Stimulated activated naive CD8-positive, alpha-beta T cell treated with anti-CD3 and anti-CD28 coated beads, Interleukin-15, amount 100 ng/mL, for 72 hours (primary cell): ENCODE measurements around the gene CAST.

Source experiments
- ATAC-seq: fragments of 150-1000 bp; cut with Tn5 transposase; 2 replicates; pipeline ENCODE4 v1.10.0; 2021; ENCODE audit warnings: mild to moderate bottlenecking, moderate library complexity
- DNase-seq, 2 donors: peaks; one replicate each; pipeline ENCODE4 v3.0.0; 2021 to 2022
- H3K27ac Mint-ChIP-seq, 2 donors: one replicate each; pipeline ENCODE4 v1.8.0; 2022; ENCODE audit warnings: mild to moderate bottlenecking in 2 of 2, mixed read lengths in 2 of 2, moderate library complexity in 2 of 2
- H3K27me3 Mint-ChIP-seq: one replicate; pipeline ENCODE4 v1.8.0; 2022; ENCODE audit warnings: mixed read lengths
- H3K4me1 Mint-ChIP-seq: one replicate; pipeline ENCODE4 v1.8.0; 2022; ENCODE audit warnings: mild to moderate bottlenecking, mixed read lengths
- H3K4me3 Mint-ChIP-seq, 2 donors: one replicate each; pipeline ENCODE4 v1.8.0; 2022; ENCODE audit warnings: mild to moderate bottlenecking in 2 of 2, mixed read lengths in 2 of 2, moderate library complexity in 1 of 2
- H3K9me3 Mint-ChIP-seq, 2 donors: one replicate each; pipeline ENCODE4 v1.8.0; 2022; ENCODE audit warnings: mixed read lengths in 2 of 2

Gene CAST

DNA sequence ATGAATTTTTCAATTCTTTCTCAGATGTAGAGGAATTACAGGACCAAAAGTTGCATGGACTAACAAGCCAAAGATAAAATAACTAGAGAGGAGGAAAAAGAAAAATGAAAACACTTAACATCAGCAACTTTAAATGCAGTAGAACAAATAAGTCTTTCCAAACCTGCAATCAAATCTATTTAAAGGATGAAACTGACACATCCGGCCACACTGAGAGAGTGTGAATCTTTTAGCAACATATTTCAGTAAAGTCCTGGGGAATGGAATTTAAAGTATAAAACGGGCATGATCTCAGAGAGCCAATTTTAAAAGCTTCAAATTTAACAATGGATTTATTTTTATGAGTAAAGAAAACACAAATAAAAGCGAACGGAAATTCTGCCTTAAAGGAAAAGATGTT is 17.1 kb downstream of the CAST start:
- H3K27ac Mint-ChIP-seq, result peak overlapping the region in 1 of 2 donors; percentile 60
- H3K4me3 Mint-ChIP-seq, result no peak overlapping the region
- no peaks in the 10 kb centered on the region for H3K9me3 Mint-ChIP-seq
- peaks cover 30% of the 10 kb centered on the region for H3K4me1 Mint-ChIP-seq
- DNase-seq, result no peak
- ATAC-seq, result no peak
- no peaks in the 10 kb centered on the region for H3K27me3 Mint-ChIP-seq

DNA sequence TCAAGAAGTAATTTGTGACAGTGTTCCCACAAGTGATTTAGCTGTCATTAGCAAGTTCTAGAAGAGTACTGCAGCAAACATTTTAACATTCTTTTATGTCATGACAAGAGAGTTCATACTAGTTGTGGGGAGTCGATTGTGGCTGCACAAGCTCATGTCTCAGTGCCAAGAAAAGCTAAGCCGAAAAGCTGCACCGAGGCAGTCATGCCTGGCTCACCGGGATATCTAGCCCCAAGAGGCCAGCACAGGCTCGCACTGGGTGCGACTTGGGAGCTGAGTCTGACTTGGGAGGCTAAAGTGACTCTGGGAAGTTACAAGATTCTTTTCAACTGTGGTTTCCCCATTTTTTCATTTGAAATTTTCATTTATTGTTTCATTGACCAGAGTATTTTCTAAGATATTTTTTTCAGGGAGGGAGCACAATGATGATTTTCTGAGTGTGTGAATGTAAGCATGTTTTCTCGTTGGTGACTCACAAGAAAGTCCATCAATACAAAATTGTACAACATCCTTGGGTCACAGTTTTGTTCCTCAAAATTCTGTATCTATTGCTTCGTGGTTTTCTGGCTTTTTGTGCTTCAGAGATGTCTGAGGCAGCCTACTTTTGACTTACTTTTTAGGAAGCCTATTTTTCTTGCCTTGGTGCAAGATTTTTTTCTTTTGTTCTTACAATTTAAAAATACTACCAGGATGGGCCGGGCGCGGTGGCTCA is 18.7 kb downstream of the CAST start:
- Mint-ChIP-seq H3K27ac (no peak overlapping the region), H3K27me3 (no peaks in the 10 kb centered on the region), H3K9me3 (no peaks in the 10 kb centered on the region), H3K4me1 (peaks cover 25% of the 10 kb centered on the region), H3K4me3 (no peak overlapping the region)
- ATAC-seq (no peak), DNase-seq (no peak)

DNA sequence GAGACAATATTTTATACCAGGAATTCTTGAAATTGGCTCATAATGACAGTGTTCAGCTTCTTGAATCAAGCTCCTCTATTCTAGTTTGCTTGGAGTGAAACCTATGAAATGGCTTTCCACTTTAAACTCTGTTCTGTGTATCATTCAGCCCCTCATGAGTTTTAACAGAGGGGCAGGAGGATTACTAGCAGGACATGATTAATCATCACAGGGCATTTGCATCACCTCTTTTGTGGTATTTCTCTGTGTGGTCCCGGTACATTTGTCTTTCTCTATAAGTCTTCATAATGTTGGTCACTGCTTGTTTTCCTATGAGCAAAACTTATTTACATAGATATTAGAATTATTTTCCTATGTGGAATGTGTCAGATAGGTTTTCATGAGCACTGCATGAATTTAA is 21.2 kb downstream of the CAST start:
- Mint-ChIP-seq H3K9me3 (no peaks in the 10 kb centered on the region), H3K27me3 (no peaks in the 10 kb centered on the region), H3K4me3 (no peak overlapping the region), H3K4me1 (peaks cover 31% of the 10 kb centered on the region), H3K27ac (no peak overlapping the region)
- DNase-seq (no peak), ATAC-seq (peak; percentile 53)

DNA sequence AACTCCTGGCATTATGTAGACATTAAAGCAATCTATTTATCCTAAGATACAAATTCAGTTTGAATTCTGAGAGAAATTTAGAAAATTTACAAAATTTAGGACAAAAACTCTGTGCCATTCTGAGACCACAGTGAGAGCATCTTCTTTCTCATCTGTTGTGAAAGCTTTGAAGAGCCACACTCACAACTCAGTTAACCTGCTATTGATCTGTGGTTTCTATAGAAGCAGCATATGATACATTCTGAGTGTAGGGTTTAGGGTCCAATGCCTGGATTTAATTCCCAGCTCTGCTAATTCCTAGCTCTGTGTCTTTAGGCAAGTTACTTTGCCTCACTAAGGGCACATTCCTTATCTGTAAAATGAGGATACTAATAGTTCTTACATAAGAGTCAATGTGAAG is 21.6 kb downstream of the CAST start:
- ATAC-seq (no peak), DNase-seq (no peak)
- Mint-ChIP-seq H3K27ac (no peak overlapping the region), H3K27me3 (no peaks in the 10 kb centered on the region), H3K4me1 (peaks cover 31% of the 10 kb centered on the region), H3K9me3 (no peaks in the 10 kb centered on the region), H3K4me3 (no peak overlapping the region)

DNA sequence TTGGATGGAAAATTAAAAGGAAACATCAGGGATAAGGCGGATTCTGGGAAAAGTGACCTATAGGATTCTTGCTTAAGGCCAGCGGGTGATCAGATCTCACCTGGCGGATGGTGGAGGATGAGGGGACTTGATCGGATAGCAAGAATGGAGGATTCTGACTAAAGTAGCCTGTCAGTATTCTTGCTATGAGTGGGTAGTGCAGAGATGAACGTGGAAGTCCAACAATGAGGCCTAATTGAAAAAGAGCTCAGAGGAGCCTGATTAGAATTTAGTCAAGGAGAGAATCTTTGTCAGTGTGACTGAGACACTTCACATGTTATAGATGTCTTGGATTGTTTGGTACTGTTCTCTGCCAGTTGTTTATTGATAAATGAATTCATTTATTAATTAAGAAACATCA is 24.9 kb downstream of the CAST start:
- no peak for DNase-seq
- no peak for ATAC-seq
- Mint-ChIP-seq H3K4me1 (peaks cover 23% of the 10 kb centered on the region), H3K9me3 (no peaks in the 10 kb centered on the region), H3K4me3 (no peak overlapping the region), H3K27ac (no peak overlapping the region), H3K27me3 (no peaks in the 10 kb centered on the region)

DNA sequence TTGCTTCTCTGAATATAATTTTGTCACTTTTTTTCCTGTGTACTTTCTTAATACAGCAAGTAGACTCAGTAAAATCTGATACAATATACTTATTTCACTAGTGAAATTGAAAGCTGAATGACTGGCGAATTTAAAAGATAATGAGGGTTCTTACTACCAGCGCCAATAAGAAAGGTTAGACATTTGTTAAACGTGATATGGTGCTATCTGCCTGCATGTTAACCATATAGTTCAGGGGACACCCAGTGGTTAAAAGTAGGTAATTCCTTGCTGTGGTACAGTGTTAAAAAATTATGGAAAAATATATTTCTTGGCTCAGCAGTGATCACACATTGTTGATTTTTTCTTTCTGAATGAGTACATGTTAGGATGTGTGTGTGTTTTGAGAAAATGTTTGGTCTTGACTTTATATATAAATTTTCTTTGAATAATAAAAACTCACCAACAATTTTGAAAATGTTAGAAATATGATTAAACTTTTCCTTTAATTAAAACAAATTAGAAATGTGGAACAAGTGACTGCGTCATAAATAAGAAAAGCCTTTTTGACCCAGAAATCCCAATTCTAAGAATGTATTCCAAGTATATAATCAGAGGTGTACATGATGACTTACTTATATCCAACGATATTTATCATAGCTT is 25.8 kb downstream of the CAST start:
- peak; percentile 87 for ATAC-seq
- no peak for DNase-seq
- Mint-ChIP-seq H3K27me3 (no peaks in the 10 kb centered on the region), H3K4me1 (peaks cover 15% of the 10 kb centered on the region), H3K27ac (no peak overlapping the region), H3K4me3 (no peak overlapping the region), H3K9me3 (no peaks in the 10 kb centered on the region)

DNA sequence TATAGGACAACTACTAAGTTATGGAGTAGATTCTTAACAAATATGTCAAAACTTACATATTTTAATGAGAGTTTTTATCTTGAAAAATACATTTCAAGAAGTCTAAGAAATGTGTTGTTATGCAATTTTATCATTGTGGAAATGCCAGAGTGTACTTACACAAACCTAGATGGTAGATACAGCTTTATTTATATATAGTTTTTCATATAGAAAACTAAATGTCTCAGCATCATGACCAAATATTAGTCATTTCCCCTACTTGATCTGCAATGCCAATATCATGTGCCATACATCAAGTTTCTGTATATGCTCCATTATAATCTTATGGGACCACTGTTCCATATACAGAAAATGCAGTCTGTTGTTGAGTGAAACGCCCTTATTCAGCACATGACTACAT is 28.7 kb downstream of the CAST start:
- peaks cover 7% of the 10 kb centered on the region for H3K4me1 Mint-ChIP-seq
- DNase-seq (no peak), ATAC-seq (no peak)
- H3K9me3 Mint-ChIP-seq, result no peaks in the 10 kb centered on the region
- H3K27ac Mint-ChIP-seq, result no peak overlapping the region
- no peak overlapping the region for H3K4me3 Mint-ChIP-seq
- no peaks in the 10 kb centered on the region for H3K27me3 Mint-ChIP-seq

DNA sequence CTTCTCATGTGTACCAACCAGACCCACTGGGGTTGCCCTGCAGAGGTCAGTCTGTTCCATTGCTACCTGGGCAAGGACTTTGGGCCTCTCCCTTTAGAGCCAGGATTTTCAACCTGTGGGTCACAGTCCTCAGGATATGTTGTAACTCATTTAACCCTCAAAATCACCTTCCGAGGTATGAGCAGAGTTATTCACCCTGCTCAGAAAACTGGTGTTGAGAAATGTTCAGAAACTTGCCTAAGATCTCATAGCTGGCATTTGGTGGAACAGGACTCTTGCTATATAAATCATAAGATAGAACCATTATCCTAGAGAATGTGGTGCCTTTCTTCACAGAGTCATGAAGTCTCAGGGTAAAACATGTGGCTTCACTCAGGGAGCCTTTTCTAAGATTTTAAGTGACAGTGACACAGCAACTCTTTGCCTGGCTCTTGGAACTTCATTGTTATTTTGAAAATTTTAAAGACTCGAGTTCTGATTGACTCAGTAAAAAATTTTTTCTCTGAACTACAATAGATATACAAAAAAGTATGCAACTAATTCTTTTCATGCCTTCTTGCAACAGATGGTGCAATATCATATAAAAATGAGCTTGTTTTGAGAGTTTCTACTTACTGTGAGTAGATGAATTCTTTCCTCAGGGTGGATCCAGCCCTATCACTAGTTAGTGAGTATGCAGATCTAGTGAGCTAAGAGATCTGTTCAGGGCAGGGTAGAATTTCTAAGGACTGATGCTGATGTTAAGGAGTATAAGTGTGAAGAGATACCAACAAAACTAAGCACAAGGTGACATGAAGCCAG is 29.5 kb downstream of the CAST start:
- DNase-seq, result no peak
- no peaks in the 10 kb centered on the region for H3K27me3 Mint-ChIP-seq
- no peak overlapping the region for H3K27ac Mint-ChIP-seq
- H3K4me1 Mint-ChIP-seq, result peaks cover 6% of the 10 kb centered on the region
- ATAC-seq, result no peak
- no peak overlapping the region for H3K4me3 Mint-ChIP-seq
- no peaks in the 10 kb centered on the region for H3K9me3 Mint-ChIP-seq

DNA sequence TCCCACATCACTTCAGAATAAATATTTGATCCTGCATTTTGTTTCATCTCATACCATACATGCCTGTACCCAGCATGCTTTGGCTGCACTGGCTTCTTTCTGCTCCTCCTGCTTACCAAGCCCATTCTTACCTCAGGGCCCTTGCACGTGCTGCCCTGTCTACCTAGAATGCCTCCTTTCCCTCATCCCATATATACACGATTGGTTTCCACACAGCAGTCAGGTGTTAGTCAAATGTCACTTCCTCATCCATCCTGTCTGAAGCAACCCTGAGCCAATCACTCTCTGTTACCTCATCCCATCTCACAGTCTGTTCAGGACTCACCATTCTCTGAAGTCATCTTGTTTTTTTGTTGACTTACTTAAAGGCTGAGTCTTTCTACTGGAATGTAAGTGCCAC is 30.3 kb downstream of the CAST start:
- DNase-seq (no peak), ATAC-seq (no peak)
- Mint-ChIP-seq H3K27ac (no peak overlapping the region), H3K9me3 (no peaks in the 10 kb centered on the region), H3K4me1 (no peaks in the 10 kb centered on the region), H3K4me3 (no peak overlapping the region), H3K27me3 (no peaks in the 10 kb centered on the region)

DNA sequence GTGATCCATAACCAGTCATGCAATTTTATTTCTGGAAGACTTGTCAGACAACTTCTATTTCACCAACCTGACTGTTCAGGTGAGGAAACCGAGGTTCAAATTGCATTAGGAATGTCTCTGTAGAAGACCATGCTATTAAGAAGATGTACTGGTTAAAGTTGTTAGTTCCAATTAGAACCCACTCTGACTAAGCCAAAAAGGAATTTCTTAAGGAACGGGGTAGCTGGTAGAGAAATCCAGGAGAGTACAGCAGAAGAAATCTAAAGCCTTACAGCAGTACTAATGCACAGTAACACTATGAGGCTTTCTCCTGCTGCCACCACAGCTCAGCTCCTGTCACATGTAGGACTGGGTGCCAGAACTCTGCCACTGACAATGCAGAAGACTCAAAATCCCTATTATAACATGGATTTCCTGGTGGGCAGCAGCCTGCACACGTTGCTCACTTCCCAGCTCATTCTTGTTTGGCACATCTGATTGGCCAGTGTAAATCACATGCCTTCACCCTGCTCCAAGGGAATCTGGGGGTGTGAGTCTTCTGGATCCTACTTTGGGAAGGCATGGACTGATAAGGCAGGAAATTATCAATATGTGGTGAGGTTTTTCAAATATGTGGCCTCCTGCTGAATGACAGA is 37.1 kb downstream of the CAST start:
- Mint-ChIP-seq H3K27ac (no peak overlapping the region), H3K27me3 (no peaks in the 10 kb centered on the region)

DNA sequence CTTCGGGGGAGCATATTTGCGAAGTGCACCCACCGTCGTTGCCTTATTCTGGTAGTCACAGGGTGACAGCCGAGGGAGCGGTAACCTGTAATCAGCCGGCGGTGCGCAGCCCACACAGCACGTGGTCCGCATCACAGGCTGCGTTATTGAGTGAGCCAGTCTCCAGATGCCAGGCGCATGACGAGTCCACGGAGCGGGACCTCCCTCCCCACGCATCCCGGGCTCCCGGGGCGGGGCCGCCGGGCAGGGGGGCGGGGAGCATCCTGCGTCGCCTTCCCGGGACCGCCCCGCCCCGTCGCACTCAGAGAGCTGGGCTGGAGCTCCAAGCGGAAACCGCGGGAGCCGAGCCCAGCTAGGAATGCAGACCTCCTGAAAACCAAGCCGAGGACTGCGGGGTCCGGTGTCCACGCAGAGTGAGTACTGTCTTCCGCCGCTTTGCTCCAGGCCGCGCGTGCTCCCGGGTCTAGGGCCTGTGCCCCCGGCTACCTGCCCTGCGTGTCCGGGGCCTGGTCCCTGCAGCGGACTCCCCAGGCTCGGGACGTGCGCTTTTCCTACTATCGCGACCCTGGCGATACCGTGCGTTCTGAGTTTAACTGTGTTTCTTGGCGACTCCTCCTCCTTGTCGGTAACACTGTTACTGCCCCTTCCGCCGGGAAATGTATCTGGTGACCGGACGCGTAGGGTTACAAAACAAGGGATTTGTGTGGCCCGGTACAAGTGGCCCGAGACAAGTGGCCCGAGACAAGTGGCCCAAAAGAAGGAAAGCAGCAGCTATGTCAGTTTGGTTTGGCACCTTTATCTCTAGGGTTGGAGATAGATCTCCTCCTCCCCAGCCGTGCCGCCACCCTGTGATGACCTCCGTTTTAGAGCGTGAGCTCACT is 40.6 kb downstream of the CAST start:
- peak overlapping the region; percentile 97 to 98 for H3K27ac Mint-ChIP-seq
- H3K9me3 Mint-ChIP-seq, result no peaks in the 10 kb centered on the region
- DNase-seq (peak; percentile 66 to 80), ATAC-seq (peak; percentile 84)
- no peaks in the 10 kb centered on the region for H3K27me3 Mint-ChIP-seq
- H3K4me1 Mint-ChIP-seq, result peaks cover 59% of the 10 kb centered on the region
- H3K4me3 Mint-ChIP-seq, result peak overlapping the region; percentile 92 to 96

More for the DNA sequence above, 37.1 kb downstream of the CAST start:
- H3K9me3 Mint-ChIP-seq, result no peaks in the 10 kb centered on the region
- H3K4me1 Mint-ChIP-seq, result peaks cover 35% of the 10 kb centered on the region
- DNase-seq (no peak), ATAC-seq (no peak)
- no peak overlapping the region for H3K4me3 Mint-ChIP-seq

DNA sequence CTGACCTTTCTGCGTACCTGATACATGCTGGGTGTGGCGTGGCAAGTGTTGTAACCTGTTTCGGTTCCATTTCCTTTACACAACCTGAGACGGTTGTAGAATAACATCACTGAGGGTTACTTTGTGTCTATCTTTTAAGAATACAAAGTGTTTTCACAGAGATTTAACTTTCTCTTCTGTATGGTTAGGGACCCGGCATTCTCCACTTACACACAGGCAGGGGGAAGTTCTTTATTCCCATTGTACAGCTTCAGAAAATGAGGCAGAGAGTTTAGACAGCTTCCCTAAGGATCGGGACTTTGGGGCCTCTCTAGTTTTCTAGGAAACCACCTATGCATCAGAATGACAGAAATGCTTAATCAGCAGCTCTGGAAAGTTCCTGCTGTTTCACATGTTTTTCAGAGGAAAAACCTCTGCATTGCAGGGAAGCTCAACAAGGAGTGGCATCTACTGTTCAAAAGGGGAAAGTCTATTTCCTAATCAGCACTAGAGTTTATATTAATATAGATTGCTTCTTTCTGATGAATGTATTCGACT is 41.3 kb downstream of the CAST start:
- Mint-ChIP-seq H3K27ac (peak overlapping the region; percentile 97 to 98), H3K4me1 (peaks cover 64% of the 10 kb centered on the region), H3K27me3 (no peaks in the 10 kb centered on the region), H3K9me3 (no peaks in the 10 kb centered on the region), H3K4me3 (peak overlapping the region; percentile 92 to 96)
- ATAC-seq (peak; percentile 95), DNase-seq (no peak)

DNA sequence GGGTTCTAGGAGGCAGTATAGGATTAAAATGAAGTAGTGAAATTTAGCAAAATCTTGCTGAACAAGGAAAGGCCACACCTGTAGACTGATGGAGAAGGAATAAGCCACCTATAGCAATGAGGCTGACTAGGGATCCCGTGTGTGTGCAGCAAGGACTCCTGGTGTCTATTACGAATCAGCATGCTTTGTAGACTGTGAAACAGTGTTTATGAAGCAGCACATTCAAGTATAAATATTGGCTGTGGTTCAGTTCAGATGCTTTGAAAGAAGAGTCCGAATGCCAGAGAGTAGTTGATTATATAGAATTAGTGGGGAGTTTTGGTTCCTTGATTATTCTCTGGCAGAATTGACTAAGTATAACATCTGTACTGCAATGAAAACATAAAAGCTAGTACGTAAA is 41.8 kb downstream of the CAST start:
- Mint-ChIP-seq H3K27me3 (no peaks in the 10 kb centered on the region), H3K27ac (peak overlapping the region; percentile 97 to 98), H3K9me3 (no peaks in the 10 kb centered on the region), H3K4me3 (peak overlapping the region; percentile 92 to 96), H3K4me1 (peaks cover 69% of the 10 kb centered on the region)
- no peak for DNase-seq
- ATAC-seq, result no peak

DNA sequence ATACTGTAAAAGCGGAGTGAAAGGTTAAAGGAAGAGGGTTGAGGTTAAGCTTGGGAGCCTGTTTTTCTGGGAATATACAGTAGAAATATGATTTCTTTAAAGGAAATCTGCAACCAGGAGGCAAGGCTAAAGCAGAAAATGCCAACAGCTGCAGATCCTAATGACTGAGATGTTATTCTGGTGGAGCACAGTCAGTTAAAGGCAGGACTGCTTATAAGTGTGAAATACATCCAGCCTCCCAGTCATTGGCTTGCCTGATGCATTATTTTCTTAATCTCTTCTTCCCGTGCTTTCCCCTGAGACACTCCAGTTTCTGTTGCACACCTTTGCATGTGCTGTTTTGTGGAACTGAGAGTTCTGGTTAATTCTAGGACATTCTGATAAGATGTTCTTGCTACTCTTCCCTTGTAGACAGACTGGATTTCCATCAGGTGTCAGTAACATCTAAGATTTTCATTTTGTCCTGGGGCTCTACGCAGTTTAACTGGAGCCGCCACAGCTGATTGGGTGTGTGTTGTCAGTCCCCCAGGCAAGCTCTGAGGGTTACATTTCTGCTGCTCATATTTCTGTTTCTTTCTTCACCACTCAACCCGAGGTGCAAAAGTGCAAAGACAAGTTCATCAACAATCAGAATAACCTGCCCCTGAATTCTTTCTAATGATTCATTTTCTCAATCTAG is 44.4 kb downstream of the CAST start:
- DNase-seq (no peak), ATAC-seq (no peak)
- Mint-ChIP-seq H3K27me3 (no peaks in the 10 kb centered on the region), H3K27ac (no peak overlapping the region), H3K9me3 (no peaks in the 10 kb centered on the region), H3K4me1 (peaks cover 51% of the 10 kb centered on the region), H3K4me3 (peak overlapping the region in 1 of 2 donors; percentile 3)
